K562 (cell line): ENCODE results near the gene LPAR2. TPM values are rescaled to one million over a fixed set of nuclear protein-coding genes. Genes with fewer than 3 reads are reported as not detected.

ENCODE experiments used
- ARNT ChIP-seq, 2 experiments: fragments of 450-650 bp; IDR thresholded peaks; 2 replicates each; pipeline ENCODE4 v1.6.1; 2016; ENCODE audit warnings: mild to moderate bottlenecking in 1 of 2
- BACH1 ChIP-seq: fragments of 200-800 bp; sonication (Bioruptor generic); IDR thresholded peaks from 2 replicates; pipeline ENCODE4 v1.6.1; 2016; ENCODE audit warnings: missing genetic modification characterization, missing compliant biosample characterization
- DNMT1 ChIP-seq: fragments of 450-650 bp; IDR thresholded peaks from 2 replicates; pipeline ENCODE4 v1.6.1; 2016; ENCODE audit warnings: antibody characterized with exemption, mild to moderate bottlenecking
- ELF4 ChIP-seq: fragments of 450-650 bp; formaldehyde crosslinking; IDR thresholded peaks from 2 replicates; pipeline ENCODE4 v1.4.0; 2022; ENCODE audit warnings: missing genetic modification characterization
- EP400 ChIP-seq: fragments of 450-650 bp; IDR thresholded peaks from 2 replicates; pipeline ENCODE4 v1.6.1; 2017; ENCODE audit warnings: antibody characterized with exemption, mild to moderate bottlenecking, moderate library complexity
- FOXJ3 ChIP-seq: sonication (generic); formaldehyde crosslinking; IDR thresholded peaks from 2 replicates; pipeline ENCODE4 v1.4.0; 2020; ENCODE audit warnings: mild to moderate bottlenecking, missing genetic modification reagents
- MCM2 ChIP-seq: fragments of 450-650 bp; IDR thresholded peaks from 2 replicates; pipeline ENCODE4 v1.6.1; 2017; ENCODE audit warnings: low read depth, mild to moderate bottlenecking
- MCM7 ChIP-seq, 2 experiments: fragments of 450-650 bp; IDR thresholded peaks; 2 replicates each; pipeline ENCODE4 v1.6.1; 2016 to 2018
- PHB ChIP-seq: fragments of 250-450 bp; sonication (Bioruptor Pico); IDR thresholded peaks from 2 replicates; pipeline ENCODE4 v1.5.0; 2021
- SMAD4 ChIP-seq: fragments of 250-450 bp; sonication (Bioruptor Pico); conservative IDR thresholded peaks from 2 replicates; pipeline ENCODE4 v1.8.0; 2021; ENCODE audit warnings: inconsistent platforms, mild to moderate bottlenecking, moderate library complexity
- SRSF3 ChIP-seq: fragments of 200-400 bp; formaldehyde crosslinking; IDR thresholded peaks from 2 replicates; pipeline ENCODE4 v1.6.1; 2016; ENCODE audit warnings: mild to moderate bottlenecking, low read length, moderate library complexity; ENCODE audit not compliant: insufficient read depth
- TARDBP ChIP-seq: fragments of 450-650 bp; IDR thresholded peaks from 2 replicates; pipeline ENCODE4 v1.6.1; 2016
- ZNF146 ChIP-seq: IDR thresholded peaks from one replicate; pipeline ENCODE4 v1.6.1; 2018; ENCODE audit warnings: missing compliant biosample characterization; ENCODE audit not compliant: unreplicated experiment
- polyA plus RNA-seq, 8 experiments: library from polyadenylated mRNA; depleted of rRNA in 4 of 8; stranded (reverse) in 5 of 8; unstranded in 3 of 8; fragments of >200 nt; fragmentation: Nextera tagmentation in 2 of 8; fragmentation: Illumina TruSeq in 1 of 8; extraction: Ambion mirVana in 2 of 8; extraction: Trizol in 1 of 8; gene quantifications; 2 replicates each; pipeline versions ENCODE4 v1.2.1 to v1.2.3, GENCODE V29; 2011 to 2014; ENCODE audit warnings: inconsistent platforms in 1 of 8, missing spikeins in 1 of 8
- total RNA-seq, 7 experiments: library from RNA; depleted of rRNA in 6 of 7; stranded (reverse); fragments of >200 nt in 6 of 7; fragmentation: Illumina TruSeq in 2 of 7; extraction: Trizol in 2 of 7; gene quantifications; 2 replicates each; pipeline versions ENCODE4 v1.2.1 to v1.2.3, GENCODE V29; 2011 to 2021; ENCODE audit warnings: low replicate concordance in 1 of 7
- TF ChIP-seq, protein P1 (sequence below): fragments of 200-800 bp; sonication (Bioruptor generic); IDR thresholded peaks from 2 replicates; pipeline ENCODE4 v1.6.1; 2017; ENCODE audit warnings: missing genetic modification characterization, missing compliant biosample characterization
- TF ChIP-seq, protein P2 (sequence below): IDR thresholded peaks from 2 replicates; pipeline ENCODE4 v1.6.1; 2012; ENCODE audit warnings: low read depth, low read length, improper control_type of control experiment, borderline replicate concordance
- TF ChIP-seq, protein P3 (sequence below), 2 experiments: fragments of 150-350 bp in 1 of 2; IDR thresholded peaks; 2 replicates each; pipeline ENCODE4 v1.6.1; 2012 to 2016; ENCODE audit warnings: low read depth in 2 of 2, low read length in 2 of 2, mild to moderate bottlenecking in 1 of 2, moderate library complexity in 1 of 2
- TF ChIP-seq, protein P4 (sequence below): fragments of 450-650 bp; formaldehyde crosslinking; IDR thresholded peaks from 2 replicates; pipeline ENCODE4 v1.4.0; 2022; ENCODE audit warnings: missing genetic modification characterization
- TF ChIP-seq, protein P5 (sequence below): sonication (generic); formaldehyde crosslinking; IDR thresholded peaks from 2 replicates; pipeline ENCODE4 v1.4.0; 2020; ENCODE audit warnings: mild to moderate bottlenecking, missing genetic modification reagents

LPAR2 gene
- total and polyA plus RNA-seq, 9 of the 15 experiments (the other 6 are each of a cell fraction or from before 2014, with no cell fraction given): 0.63 to 13.8 (median 4.4) TPM

DNA sequence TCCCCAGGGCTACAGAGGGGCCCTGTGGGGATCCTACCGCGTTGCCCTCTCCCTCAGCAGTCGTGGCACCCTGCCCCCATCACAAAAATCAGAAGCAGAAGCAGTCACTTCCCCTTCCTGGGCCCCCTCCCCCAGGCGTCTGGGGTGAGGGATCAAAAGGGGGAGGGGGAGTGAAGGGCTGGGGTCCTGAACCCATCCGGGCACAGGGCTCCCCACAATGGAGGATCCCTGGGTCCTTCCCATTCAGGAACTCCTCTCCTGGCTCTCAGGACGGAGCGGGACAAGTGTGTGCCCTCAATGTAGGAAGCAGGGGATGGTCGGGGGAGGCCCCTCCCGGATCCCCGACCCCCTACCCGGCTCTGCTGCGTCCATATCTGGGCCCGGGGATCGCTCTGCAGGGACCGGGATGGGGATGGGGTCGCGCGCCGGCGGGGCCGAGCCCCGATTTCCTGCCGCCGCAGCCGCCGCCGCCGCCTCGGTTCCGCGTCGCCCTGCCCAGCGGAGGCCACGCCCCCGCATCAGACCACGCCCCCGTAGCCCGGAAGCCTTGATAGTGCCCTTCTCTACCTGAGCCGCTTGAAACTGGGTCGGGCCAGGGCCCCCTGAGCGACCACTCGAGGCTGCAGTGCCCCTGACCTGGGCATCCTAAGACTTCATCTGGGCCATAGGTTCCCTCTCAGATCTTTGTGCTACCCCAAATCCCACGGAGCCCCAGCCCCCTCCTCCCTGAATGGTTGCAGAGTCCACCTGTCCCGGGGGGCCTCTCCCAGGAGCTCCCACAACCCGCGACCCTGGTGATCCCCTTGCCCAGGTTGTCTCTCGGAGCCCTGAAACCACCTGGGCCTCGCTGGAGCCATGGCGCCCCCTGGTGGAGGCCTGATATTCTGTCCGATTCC is 15.4 kb upstream of the LPAR2 start, which contains the start of gene GMIP (continued):
- TF ChIP-seq, protein P1, sequence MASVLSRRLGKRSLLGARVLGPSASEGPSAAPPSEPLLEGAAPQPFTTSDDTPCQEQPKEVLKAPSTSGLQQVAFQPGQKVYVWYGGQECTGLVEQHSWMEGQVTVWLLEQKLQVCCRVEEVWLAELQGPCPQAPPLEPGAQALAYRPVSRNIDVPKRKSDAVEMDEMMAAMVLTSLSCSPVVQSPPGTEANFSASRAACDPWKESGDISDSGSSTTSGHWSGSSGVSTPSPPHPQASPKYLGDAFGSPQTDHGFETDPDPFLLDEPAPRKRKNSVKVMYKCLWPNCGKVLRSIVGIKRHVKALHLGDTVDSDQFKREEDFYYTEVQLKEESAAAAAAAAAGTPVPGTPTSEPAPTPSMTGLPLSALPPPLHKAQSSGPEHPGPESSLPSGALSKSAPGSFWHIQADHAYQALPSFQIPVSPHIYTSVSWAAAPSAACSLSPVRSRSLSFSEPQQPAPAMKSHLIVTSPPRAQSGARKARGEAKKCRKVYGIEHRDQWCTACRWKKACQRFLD (CRISPR knock-in tag): no peak
- TF ChIP-seq, protein P2, sequence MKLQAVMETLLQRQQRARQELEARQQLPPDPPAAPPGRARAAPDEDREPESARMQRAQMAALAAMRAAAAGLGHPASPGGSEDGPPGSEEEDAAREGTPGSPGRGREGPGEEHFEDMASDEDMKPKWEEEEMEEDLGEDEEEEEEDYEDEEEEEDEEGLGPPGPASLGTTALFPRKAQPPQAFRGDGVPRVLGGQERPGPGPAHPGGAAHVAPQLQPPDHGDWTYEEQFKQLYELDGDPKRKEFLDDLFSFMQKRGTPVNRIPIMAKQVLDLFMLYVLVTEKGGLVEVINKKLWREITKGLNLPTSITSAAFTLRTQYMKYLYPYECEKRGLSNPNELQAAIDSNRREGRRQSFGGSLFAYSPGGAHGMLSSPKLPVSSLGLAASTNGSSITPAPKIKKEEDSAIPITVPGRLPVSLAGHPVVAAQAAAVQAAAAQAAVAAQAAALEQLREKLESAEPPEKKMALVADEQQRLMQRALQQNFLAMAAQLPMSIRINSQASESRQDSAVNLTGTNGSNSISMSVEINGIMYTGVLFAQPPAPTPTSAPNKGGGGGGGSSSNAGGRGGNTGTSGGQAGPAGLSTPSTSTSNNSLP: no peak
- no peak for TF ChIP-seq MCM2
- no peak for TF ChIP-seq ELF4 (CRISPR knock-in tag)
- no peak for TF ChIP-seq SRSF3
- TF ChIP-seq ARNT (IDR thresholded peaks at IDR 0.05): no peak
- TF ChIP-seq, protein P3, sequence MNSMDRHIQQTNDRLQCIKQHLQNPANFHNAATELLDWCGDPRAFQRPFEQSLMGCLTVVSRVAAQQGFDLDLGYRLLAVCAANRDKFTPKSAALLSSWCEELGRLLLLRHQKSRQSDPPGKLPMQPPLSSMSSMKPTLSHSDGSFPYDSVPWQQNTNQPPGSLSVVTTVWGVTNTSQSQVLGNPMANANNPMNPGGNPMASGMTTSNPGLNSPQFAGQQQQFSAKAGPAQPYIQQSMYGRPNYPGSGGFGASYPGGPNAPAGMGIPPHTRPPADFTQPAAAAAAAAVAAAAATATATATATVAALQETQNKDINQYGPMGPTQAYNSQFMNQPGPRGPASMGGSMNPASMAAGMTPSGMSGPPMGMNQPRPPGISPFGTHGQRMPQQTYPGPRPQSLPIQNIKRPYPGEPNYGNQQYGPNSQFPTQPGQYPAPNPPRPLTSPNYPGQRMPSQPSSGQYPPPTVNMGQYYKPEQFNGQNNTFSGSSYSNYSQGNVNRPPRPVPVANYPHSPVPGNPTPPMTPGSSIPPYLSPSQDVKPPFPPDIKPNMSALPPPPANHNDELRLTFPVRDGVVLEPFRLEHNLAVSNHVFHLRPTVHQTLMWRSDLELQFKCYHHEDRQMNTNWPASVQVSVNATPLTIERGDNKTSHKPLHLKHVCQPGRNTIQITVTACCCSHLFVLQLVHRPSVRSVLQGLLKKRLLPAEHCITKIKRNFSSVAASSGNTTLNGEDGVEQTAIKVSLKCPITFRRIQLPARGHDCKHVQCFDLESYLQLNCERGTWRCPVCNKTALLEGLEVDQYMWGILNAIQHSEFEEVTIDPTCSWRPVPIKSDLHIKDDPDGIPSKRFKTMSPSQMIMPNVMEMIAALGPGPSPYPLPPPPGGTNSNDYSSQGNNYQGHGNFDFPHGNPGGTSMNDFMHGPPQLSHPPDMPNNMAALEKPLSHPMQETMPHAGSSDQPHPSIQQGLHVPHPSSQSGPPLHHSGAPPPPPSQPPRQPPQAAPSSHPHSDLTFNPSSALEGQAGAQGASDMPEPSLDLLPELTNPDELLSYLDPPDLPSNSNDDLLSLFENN (IDR thresholded peaks at IDR 0.05; ENCODE audit: low read depth in 2 of 2, low read length in 2 of 2): no peak
- TF ChIP-seq PHB (CRISPR knock-in tag): no peak
- no peak for TF ChIP-seq FOXJ3
- no peak for TF ChIP-seq ZNF146 (CRISPR knock-in tag)
- no peak for TF ChIP-seq BACH1
- TF ChIP-seq DNMT1: no peak
- no peak for TF ChIP-seq MCM7 (IDR thresholded peaks at IDR 0.05)
- TF ChIP-seq, protein P4, sequence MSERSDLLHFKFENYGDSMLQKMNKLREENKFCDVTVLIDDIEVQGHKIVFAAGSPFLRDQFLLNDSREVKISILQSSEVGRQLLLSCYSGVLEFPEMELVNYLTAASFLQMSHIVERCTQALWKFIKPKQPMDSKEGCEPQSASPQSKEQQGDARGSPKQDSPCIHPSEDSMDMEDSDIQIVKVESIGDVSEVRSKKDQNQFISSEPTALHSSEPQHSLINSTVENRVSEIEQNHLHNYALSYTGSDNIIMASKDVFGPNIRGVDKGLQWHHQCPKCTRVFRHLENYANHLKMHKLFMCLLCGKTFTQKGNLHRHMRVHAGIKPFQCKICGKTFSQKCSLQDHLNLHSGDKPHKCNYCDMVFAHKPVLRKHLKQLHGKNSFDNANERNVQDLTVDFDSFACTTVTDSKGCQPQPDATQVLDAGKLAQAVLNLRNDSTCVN (CRISPR knock-in tag): no peak
- 0 out of 2 replicates have a peak, but pooled peaks have one; percentile 51 for TF ChIP-seq TARDBP
- TF ChIP-seq SMAD4 (CRISPR knock-in tag): no peak; the same call in 1 of the 2 replicates
- peak; percentile 56; the same call in 1 of the 2 replicates for TF ChIP-seq EP400
- TF ChIP-seq, protein P5, sequence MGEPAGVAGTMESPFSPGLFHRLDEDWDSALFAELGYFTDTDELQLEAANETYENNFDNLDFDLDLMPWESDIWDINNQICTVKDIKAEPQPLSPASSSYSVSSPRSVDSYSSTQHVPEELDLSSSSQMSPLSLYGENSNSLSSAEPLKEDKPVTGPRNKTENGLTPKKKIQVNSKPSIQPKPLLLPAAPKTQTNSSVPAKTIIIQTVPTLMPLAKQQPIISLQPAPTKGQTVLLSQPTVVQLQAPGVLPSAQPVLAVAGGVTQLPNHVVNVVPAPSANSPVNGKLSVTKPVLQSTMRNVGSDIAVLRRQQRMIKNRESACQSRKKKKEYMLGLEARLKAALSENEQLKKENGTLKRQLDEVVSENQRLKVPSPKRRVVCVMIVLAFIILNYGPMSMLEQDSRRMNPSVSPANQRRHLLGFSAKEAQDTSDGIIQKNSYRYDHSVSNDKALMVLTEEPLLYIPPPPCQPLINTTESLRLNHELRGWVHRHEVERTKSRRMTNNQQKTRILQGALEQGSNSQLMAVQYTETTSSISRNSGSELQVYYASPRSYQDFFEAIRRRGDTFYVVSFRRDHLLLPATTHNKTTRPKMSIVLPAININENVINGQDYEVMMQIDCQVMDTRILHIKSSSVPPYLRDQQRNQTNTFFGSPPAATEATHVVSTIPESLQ (CRISPR knock-in tag): no peak
